IMR-90 (cell line): ENCODE measurements around the gene TOMM34. TPM values are rescaled to one million over a fixed set of nuclear protein-coding genes. Genes with fewer than 3 reads are reported as not detected.

Source experiments
- ATAC-seq: fragments of 200-7000 bp; cut with Tn5 transposase; 2 replicates; pipeline ENCODE4 v1.9.1; 2020; ENCODE audit warnings: low read depth, mild to moderate bottlenecking, moderate library complexity
- BruUV-seq: library from RNA; stranded (reverse); fragments of 400-500 nt; replicated peaks from 2 replicates; lab custom pipeline; 2021; lab: Mats Ljungman, UMichigan
- CTCF ChIA-PET: fragments of 300-600 bp; formaldehyde crosslinking; extraction: SDS; loops from one replicate; lab custom pipeline; 2021; ENCODE audit warnings: antibody characterized with exemption; lab: Yijun Ruan, JAX
- POLR2A ChIA-PET: fragments of 300-600 bp; sonication (Branson Sonifier 250); formaldehyde crosslinking; loops from one replicate; lab custom pipeline; 2022; ENCODE audit warnings: antibody characterized with exemption; ENCODE audit not compliant: unreplicated experiment; lab: Charles Lee
- DNase-seq: peaks from one replicate; pipeline ENCODE4 v3.0.0; 2013
- H2AFZ ChIP-seq: replicated peaks from 2 replicates; pipeline ENCODE3; 2013; ENCODE audit warnings: low read length, mild to moderate bottlenecking; ENCODE audit not compliant: poor library complexity
- H2AK5ac ChIP-seq: 2 replicates; pipeline ENCODE4 v1.6.1; 2013; ENCODE audit warnings: low read depth, low read length, inconsistent platforms
- H2AK9ac ChIP-seq: replicated peaks from 2 replicates; pipeline ENCODE3; 2013; ENCODE audit warnings: mild to moderate bottlenecking, low read depth, low read length, moderate library complexity; ENCODE audit not compliant: poor library complexity
- H2BK120ac ChIP-seq: 2 replicates; pipeline ENCODE4 v1.6.1; 2013; ENCODE audit warnings: low read depth, low read length, inconsistent platforms
- H2BK15ac ChIP-seq: 3 replicates; pipeline ENCODE4 v1.6.1; 2013; ENCODE audit warnings: low read depth, low read length, inconsistent platforms
- H2BK20ac ChIP-seq: 2 replicates; pipeline ENCODE4 v1.6.1; 2013; ENCODE audit warnings: low read depth, mild to moderate bottlenecking, inconsistent platforms, low read length, moderate library complexity
- H2BK5ac ChIP-seq: 2 replicates; pipeline ENCODE4 v1.6.1; 2013; ENCODE audit warnings: mild to moderate bottlenecking, low read depth, low read length, inconsistent platforms; ENCODE audit not compliant: poor library complexity, severe bottlenecking
- H3K14ac ChIP-seq: replicated peaks from 2 replicates; pipeline ENCODE4 v1.6.1; 2013; ENCODE audit warnings: low read depth, low read length, inconsistent platforms
- H3K18ac ChIP-seq: 2 replicates; pipeline ENCODE4 v1.6.1; 2013; ENCODE audit warnings: low read depth, low read length, control low read depth
- H3K23ac ChIP-seq: 2 replicates; pipeline ENCODE4 v1.6.1; 2013; ENCODE audit warnings: low read depth, low read length, inconsistent platforms
- H3K27ac ChIP-seq: 2 replicates; pipeline ENCODE4 v1.5.1; 2013; ENCODE audit warnings: mild to moderate bottlenecking, control low read depth, low read length; ENCODE audit not compliant: insufficient read depth
- H3K27me3 ChIP-seq: 2 replicates; pipeline ENCODE4 v1.6.1; 2013; ENCODE audit warnings: low read length; ENCODE audit not compliant: control insufficient read depth, insufficient read depth
- H3K36me3 ChIP-seq: 2 replicates; pipeline ENCODE4 v1.6.1; 2013; ENCODE audit warnings: low read length, mixed read lengths; ENCODE audit not compliant: control insufficient read depth, insufficient read depth
- H3K4ac ChIP-seq: 2 replicates; pipeline ENCODE4 v1.6.1; 2013; ENCODE audit warnings: low read depth, low read length, inconsistent platforms
- H3K4me1 ChIP-seq: 2 replicates; pipeline ENCODE4 v1.6.1; 2013; ENCODE audit warnings: low read length, mixed read lengths; ENCODE audit not compliant: control insufficient read depth, insufficient read depth
- H3K4me2 ChIP-seq: 2 replicates; pipeline ENCODE4 v1.6.1; 2013; ENCODE audit warnings: low read depth, mild to moderate bottlenecking, control low read depth, low read length, moderate library complexity
- H3K4me3 ChIP-seq: 2 replicates; pipeline ENCODE4 v1.5.1; 2013; ENCODE audit warnings: low read depth, mild to moderate bottlenecking, control low read depth, low read length, moderate library complexity; ENCODE audit not compliant: insufficient read depth
- H3K56ac ChIP-seq: 2 replicates; pipeline ENCODE4 v1.6.1; 2013; ENCODE audit warnings: low read length, inconsistent platforms; ENCODE audit not compliant: insufficient read depth; ENCODE audit errors: extremely low read depth
- H3K79me1 ChIP-seq, 2 experiments: 2 replicates each; pipeline ENCODE4 v1.6.1; 2013; ENCODE audit warnings: low read length in 2 of 2, inconsistent platforms in 1 of 2, low read depth in 1 of 2
- H3K9ac ChIP-seq: 2 replicates; pipeline ENCODE4 v1.6.1; 2013; ENCODE audit warnings: low read depth, low read length, control low read depth
- H3K9me1 ChIP-seq: 2 replicates; pipeline ENCODE4 v1.6.1; 2013; ENCODE audit warnings: low read length, inconsistent platforms; ENCODE audit not compliant: insufficient read depth
- H3K9me3 ChIP-seq: 2 replicates; pipeline ENCODE4 v1.6.1; 2013; ENCODE audit warnings: low read length; ENCODE audit not compliant: control insufficient read depth, insufficient read depth
- H4K20me1 ChIP-seq: 2 replicates; pipeline ENCODE4 v1.6.1; 2013; ENCODE audit warnings: low read length, inconsistent platforms; ENCODE audit not compliant: insufficient read depth
- H4K5ac ChIP-seq: 2 replicates; pipeline ENCODE4 v1.6.1; 2013; ENCODE audit warnings: mild to moderate bottlenecking, low read depth, low read length, control low read depth
- H4K8ac ChIP-seq, 2 experiments: 2 replicates each; pipeline ENCODE4 v1.6.1; 2013; ENCODE audit warnings: low read depth in 2 of 2, low read length in 2 of 2, control low read depth in 1 of 2, inconsistent platforms in 1 of 2
- H4K91ac ChIP-seq: 2 replicates; pipeline ENCODE4 v1.6.1; 2013; ENCODE audit warnings: low read depth, low read length, inconsistent platforms; ENCODE audit not compliant: insufficient read depth
- BHLHE40 ChIP-seq: fragments of 150-350 bp; IDR thresholded peaks from 2 replicates; pipeline ENCODE4 v1.6.1; 2016; ENCODE audit warnings: mild to moderate bottlenecking, low read depth, low read length
- CEBPB ChIP-seq: IDR thresholded peaks from 2 replicates; pipeline ENCODE4 v1.6.1; 2012; ENCODE audit warnings: low read depth, low read length, improper control_type of control experiment
- ELK1 ChIP-seq: fragments of 150-350 bp; IDR thresholded peaks from 2 replicates; pipeline ENCODE4 v1.6.1; 2016; ENCODE audit warnings: low read depth, mild to moderate bottlenecking, low read length, moderate library complexity, borderline replicate concordance
- FOS ChIP-seq: fragments of 150-350 bp; IDR thresholded peaks from 2 replicates; pipeline ENCODE4 v1.6.1; 2016; ENCODE audit warnings: low read depth, low read length
- MAFK ChIP-seq: IDR thresholded peaks from 2 replicates; pipeline ENCODE4 v1.6.1; 2012; ENCODE audit warnings: low read depth, low read length, improper control_type of control experiment
- MAZ ChIP-seq: IDR thresholded peaks from 2 replicates; pipeline ENCODE4 v1.6.1; 2012; ENCODE audit warnings: low read depth, mild to moderate bottlenecking, low read length, improper control_type of control experiment, moderate library complexity, borderline replicate concordance
- MXI1 ChIP-seq: IDR thresholded peaks from 2 replicates; pipeline ENCODE4 v1.6.1; 2012; ENCODE audit warnings: low read depth, mild to moderate bottlenecking, low read length, moderate library complexity, borderline replicate concordance
- NFE2L2 ChIP-seq: fragments of 150-350 bp; IDR thresholded peaks from 2 replicates; pipeline ENCODE4 v1.6.1; 2016; ENCODE audit warnings: low read depth, mild to moderate bottlenecking, low read length
- RAD21 ChIP-seq: IDR thresholded peaks from 2 replicates; pipeline ENCODE4 v1.6.1; 2012; ENCODE audit warnings: low read length, improper control_type of control experiment
- RFX5 ChIP-seq: IDR thresholded peaks from 2 replicates; pipeline ENCODE4 v1.8.0; 2012; ENCODE audit warnings: low read depth, mild to moderate bottlenecking, low read length, moderate library complexity
- SMC3 ChIP-seq: fragments of 150-350 bp; IDR thresholded peaks from 2 replicates; pipeline ENCODE4 v1.6.1; 2016; ENCODE audit warnings: low read depth, mild to moderate bottlenecking, antibody characterized with exemption, low read length, moderate library complexity
- WGBS, 2 experiments: methylation state at CpG; one replicate each; pipeline versions ENCODE4 v1.1.5 to v1.1.7; 2013; ENCODE audit warnings: missing lambda C conversion rate in 2 of 2; ENCODE audit not compliant: insufficient read length in 1 of 2; ENCODE audit errors: extremely low coverage in 2 of 2; 5-methylcytosine and 5-hydroxymethylcytosine counted together
- dilution Hi-C: fragments of 300-500 bp; cut with HindIII; formaldehyde crosslinking; loops from one replicate; pipeline ENCODE4 v1.14.3; 2018; ENCODE audit warnings: low sequenced_read_pairs; ENCODE audit not compliant: unreplicated experiment
- in situ Hi-C: fragments of 300-500 bp; cut with MboI; formaldehyde crosslinking; loops from 3 replicates; pipeline ENCODE4 v1.14.3; 2019; ENCODE audit warnings: low sequenced_read_pairs, inconsistent platforms, mixed read lengths
- intact Hi-C: fragments of 100-400 bp; cut with micrococcal nuclease; formaldehyde crosslinking; loops from 2 replicates; pipeline ENCODE4 v1.10.0; 2022
- polyA plus RNA-seq, 3 experiments: library from polyadenylated mRNA; depleted of rRNA; stranded (reverse); fragments of >200 nt; gene quantifications; 2 replicates each; pipeline ENCODE4 v1.2.3, GENCODE V29; 2012; ENCODE audit warnings: low replicate concordance in 1 of 3
- total RNA-seq: library from RNA; depleted of rRNA; stranded (reverse); fragments of >200 nt; gene quantifications from 2 replicates; pipeline ENCODE4 v1.2.3, GENCODE V29; 2012
- TF ChIP-seq, protein P1 (sequence below): conservative IDR thresholded peaks from 2 replicates; pipeline ENCODE4 v1.5.1; 2012; ENCODE audit warnings: mild to moderate bottlenecking, low read depth, low read length, improper control_type of control experiment

Gene TOMM34
- total and polyA plus RNA-seq, 2 of the 4 experiments (the other 2 are of a cell fraction): 97.5 to 101 TPM

- no peak for ATAC-seq
- Histone ChIP-seq H4K20me1 (no peaks in the 10 kb centered on the region; the same call in 1 of the 2 replicates), H3K4me3 (no peak overlapping the region), H2BK120ac (no peak overlapping the region), H3K9ac (no peak overlapping the region), H3K23ac (no peak overlapping the region), H2AFZ (no peak overlapping the region), H2BK5ac (no peak overlapping the region), H3K56ac (no peak overlapping the region), H2BK20ac (no peak overlapping the region), H3K4me1 (0 out of 2 replicates have a peak, but pooled peaks cover 3% of the 10 kb centered on the region), H3K14ac (no peak overlapping the region), H4K8ac (no peak overlapping the region), H3K27me3 (no peaks in the 10 kb centered on the region), H2AK9ac (no peak overlapping the region), H3K18ac (no peak overlapping the region), H3K36me3 (peaks cover 22% of the 10 kb centered on the region), H3K79me1 (peaks cover 7 to 12% of the 10 kb centered on the region in 2 experiments; a peak in 3 of 4 replicates), H4K91ac (no peak overlapping the region), H4K5ac (no peak overlapping the region), H3K9me3 (no peaks in the 10 kb centered on the region), H2AK5ac (no peak overlapping the region), H3K9me1 (no peaks in the 10 kb centered on the region), H2BK15ac (no peak overlapping the region), H3K4me2 (no peak overlapping the region), H3K4ac (no peak overlapping the region), H3K27ac (no peak overlapping the region)
- in situ Hi-C loops (no loop called here), dilution Hi-C loops (no loop called here), intact Hi-C loops (no loop called here)
- no TSS peak for BruUV-seq
- ChIA-PET CTCF (interaction anchor here (0.7 kb wide), 1 partner anchor 35 kb away, joined by 4 read pairs; no protein-coding TSS in a partner anchor), POLR2A (no interaction called here)
- no peak for TF ChIP-seq CEBPB
- no peak for TF ChIP-seq ELK1
- TF ChIP-seq, protein P1, sequence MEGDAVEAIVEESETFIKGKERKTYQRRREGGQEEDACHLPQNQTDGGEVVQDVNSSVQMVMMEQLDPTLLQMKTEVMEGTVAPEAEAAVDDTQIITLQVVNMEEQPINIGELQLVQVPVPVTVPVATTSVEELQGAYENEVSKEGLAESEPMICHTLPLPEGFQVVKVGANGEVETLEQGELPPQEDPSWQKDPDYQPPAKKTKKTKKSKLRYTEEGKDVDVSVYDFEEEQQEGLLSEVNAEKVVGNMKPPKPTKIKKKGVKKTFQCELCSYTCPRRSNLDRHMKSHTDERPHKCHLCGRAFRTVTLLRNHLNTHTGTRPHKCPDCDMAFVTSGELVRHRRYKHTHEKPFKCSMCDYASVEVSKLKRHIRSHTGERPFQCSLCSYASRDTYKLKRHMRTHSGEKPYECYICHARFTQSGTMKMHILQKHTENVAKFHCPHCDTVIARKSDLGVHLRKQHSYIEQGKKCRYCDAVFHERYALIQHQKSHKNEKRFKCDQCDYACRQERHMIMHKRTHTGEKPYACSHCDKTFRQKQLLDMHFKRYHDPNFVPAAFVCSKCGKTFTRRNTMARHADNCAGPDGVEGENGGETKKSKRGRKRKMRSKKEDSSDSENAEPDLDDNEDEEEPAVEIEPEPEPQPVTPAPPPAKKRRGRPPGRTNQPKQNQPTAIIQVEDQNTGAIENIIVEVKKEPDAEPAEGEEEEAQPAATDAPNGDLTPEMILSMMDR: no peak
- no peak for TF ChIP-seq BHLHE40
- TF ChIP-seq MAFK: no peak
- TF ChIP-seq RFX5: no peak
- TF ChIP-seq SMC3: no peak
- no peak for TF ChIP-seq FOS
- TF ChIP-seq RAD21: no peak
- TF ChIP-seq NFE2L2: no peak
- no peak for TF ChIP-seq MAZ
- TF ChIP-seq MXI1: no peak
- no peak for DNase-seq
- WGBS, 2 experiments: 100% methylated on average over 1 of the region's 4 CpGs; no CpG with 5 or more reads in 1 of the 2 experiments
Observed at GRCh38 chr20:44976698-44977097, 16.5 kb upstream of the TOMM34 start.
